K562 (cell line): ENCODE results near the gene KATNB1. TPM values are rescaled to one million over a fixed set of nuclear protein-coding genes. Genes with fewer than 3 reads are reported as not detected.

ENCODE experiments used
- ATF7 ChIP-seq: fragments of 450-650 bp; IDR thresholded peaks from 2 replicates; pipeline ENCODE4 v1.7.1; 2014; ENCODE audit warnings: mild to moderate bottlenecking, moderate library complexity
- DIDO1 ChIP-seq: fragments of 450-650 bp; IDR thresholded peaks from 2 replicates; pipeline ENCODE4 v1.6.1; 2016; ENCODE audit warnings: low read depth, missing biosample characterization, missing genetic modification characterization
- HES1 ChIP-seq: fragments of 450-650 bp; IDR thresholded peaks from 2 replicates; pipeline ENCODE4 v1.6.1; 2016; ENCODE audit warnings: low read depth, mild to moderate bottlenecking, moderate library complexity
- KDM5B ChIP-seq: fragments of 200-600 bp; sonication (generic); IDR thresholded peaks from 2 replicates; pipeline ENCODE4 v1.6.1; 2012; ENCODE audit warnings: low read depth, mild to moderate bottlenecking, moderate library complexity, low read length, control low read depth, inconsistent platforms; ENCODE audit not compliant: insufficient replicate concordance
- PHF8 ChIP-seq: fragments of 200-600 bp; sonication (generic); IDR thresholded peaks from 2 replicates; pipeline ENCODE4 v1.6.1; 2012; ENCODE audit warnings: mixed run types, mild to moderate bottlenecking, inconsistent platforms, low read length, moderate library complexity, borderline replicate concordance
- POLR2A ChIP-seq: fragments of 450-650 bp; conservative IDR thresholded peaks from 2 replicates; pipeline ENCODE4 v1.6.1; 2016
- PPARD ChIP-seq: fragments of 250-450 bp; sonication (Bioruptor Pico); IDR thresholded peaks from 2 replicates; pipeline ENCODE4 v1.8.0; 2022; ENCODE audit warnings: inconsistent platforms, mild to moderate bottlenecking, moderate library complexity
- RAD51 ChIP-seq: fragments of 450-650 bp; IDR thresholded peaks from 2 replicates; pipeline ENCODE4 v1.7.1; 2016; ENCODE audit warnings: low read depth, mild to moderate bottlenecking, borderline replicate concordance
- SREBF1 ChIP-seq: fragments of 150-350 bp; IDR thresholded peaks from 2 replicates; pipeline ENCODE4 v1.6.1; 2014; ENCODE audit warnings: antibody characterized with exemption, low read depth, low read length, borderline replicate concordance
- TOE1 ChIP-seq, 2 experiments: fragments of 450-650 bp in 1 of 2; sonication (generic) in 1 of 2; formaldehyde crosslinking in 1 of 2; IDR thresholded peaks; 2 replicates each; pipeline versions ENCODE4 v1.7.1 to v1.8.0; 2016 to 2022; ENCODE audit warnings: borderline replicate concordance in 2 of 2, mild to moderate bottlenecking in 2 of 2, antibody characterized with exemption in 1 of 2, inconsistent platforms in 1 of 2, low read depth in 1 of 2, missing genetic modification reagents in 1 of 2, moderate library complexity in 1 of 2
- ZC3H11A ChIP-seq: IDR thresholded peaks from 2 replicates; pipeline ENCODE4 v1.6.1; 2012; ENCODE audit warnings: low read depth, low read length, improper control_type of control experiment
- ZNF165 ChIP-seq: fragments of 250-450 bp; sonication (Bioruptor Pico); IDR thresholded peaks from 2 replicates; pipeline ENCODE4 v1.4.0; 2020; ENCODE audit warnings: borderline replicate concordance
- ZNF263 ChIP-seq: sonication (generic); formaldehyde crosslinking; IDR thresholded peaks from 2 replicates; pipeline ENCODE4 v1.8.0; 2022; ENCODE audit warnings: mild to moderate bottlenecking, missing genetic modification reagents, borderline replicate concordance
- ZNF699 ChIP-seq: fragments of 250-450 bp; sonication (Bioruptor Pico); IDR thresholded peaks from 2 replicates; pipeline ENCODE4 v1.8.0; 2021; ENCODE audit warnings: mild to moderate bottlenecking, moderate library complexity; ENCODE audit not compliant: insufficient replicate concordance
- polyA plus RNA-seq, 8 experiments: library from polyadenylated mRNA; depleted of rRNA in 4 of 8; stranded (reverse) in 5 of 8; unstranded in 3 of 8; fragments of >200 nt; fragmentation: Nextera tagmentation in 2 of 8; fragmentation: Illumina TruSeq in 1 of 8; extraction: Ambion mirVana in 2 of 8; extraction: Trizol in 1 of 8; gene quantifications; 2 replicates each; pipeline versions ENCODE4 v1.2.1 to v1.2.3, GENCODE V29; 2011 to 2014; ENCODE audit warnings: inconsistent platforms in 1 of 8, missing spikeins in 1 of 8
- total RNA-seq, 7 experiments: library from RNA; depleted of rRNA in 6 of 7; stranded (reverse); fragments of >200 nt in 6 of 7; fragmentation: Illumina TruSeq in 2 of 7; extraction: Trizol in 2 of 7; gene quantifications; 2 replicates each; pipeline versions ENCODE4 v1.2.1 to v1.2.3, GENCODE V29; 2011 to 2021; ENCODE audit warnings: low replicate concordance in 1 of 7
- TF ChIP-seq, protein P1 (sequence below), 2 experiments: fragments of 450-650 bp in 1 of 2; IDR thresholded peaks; 2 replicates each; pipeline ENCODE4 v1.6.1; 2011 to 2017; ENCODE audit warnings: low read depth in 2 of 2, antibody characterized with exemption in 1 of 2, borderline replicate concordance in 1 of 2, low read length in 1 of 2, mild to moderate bottlenecking in 1 of 2, mixed read lengths in 1 of 2; ENCODE audit not compliant: control insufficient read depth in 1 of 2
- TF ChIP-seq, protein P2 (sequence below), 2 experiments: fragments of 450-650 bp in 1 of 2; sonication (generic) in 1 of 2; formaldehyde crosslinking in 1 of 2; IDR thresholded peaks in 1 of 2; conservative IDR thresholded peaks in 1 of 2; 2 replicates each; pipeline versions ENCODE4 v1.6.1 to v1.8.1; 2016 to 2023; ENCODE audit warnings: mild to moderate bottlenecking in 2 of 2, moderate library complexity in 2 of 2, inconsistent platforms in 1 of 2, missing genetic modification reagents in 1 of 2
- TF ChIP-seq, protein P3 (sequence below): fragments of 450-650 bp; IDR thresholded peaks from 2 replicates; pipeline ENCODE4 v1.7.1; 2018; ENCODE audit warnings: mild to moderate bottlenecking, low read depth; ENCODE audit not compliant: partially characterized antibody

KATNB1 gene
- total and polyA plus RNA-seq, 9 of the 15 experiments (the other 6 are each of a cell fraction or from before 2014, with no cell fraction given), result 1.2 to 52.6 (median 21.9) TPM

GRCh38 chr16:57736419-57737351, 1.1 kb downstream of the KATNB1 start (continued):
- TF ChIP-seq HES1 (no peak), ZNF263 (CRISPR knock-in tag) (peak; percentile 26), ATF7 (peak; percentile 98), KDM5B (no peak), PHF8 (no peak), TOE1 (IDR thresholded peaks at IDR 0.05; ENCODE audit: borderline replicate concordance) (0 out of 2 replicates have a peak, but pooled peaks have one; percentile 8), TOE1 (CRISPR knock-in tag; IDR thresholded peaks at IDR 0.05; ENCODE audit: borderline replicate concordance, low read depth) (no peak), ZNF165 (CRISPR knock-in tag) (no peak), ZC3H11A (no peak), ZNF699 (no peak), DIDO1 (no peak), PPARD (no peak), RAD51 (peak; percentile 51; the same call in 1 of the 2 replicates), SREBF1 (no peak), POLR2A (no peak)
- TF ChIP-seq, protein P1, sequence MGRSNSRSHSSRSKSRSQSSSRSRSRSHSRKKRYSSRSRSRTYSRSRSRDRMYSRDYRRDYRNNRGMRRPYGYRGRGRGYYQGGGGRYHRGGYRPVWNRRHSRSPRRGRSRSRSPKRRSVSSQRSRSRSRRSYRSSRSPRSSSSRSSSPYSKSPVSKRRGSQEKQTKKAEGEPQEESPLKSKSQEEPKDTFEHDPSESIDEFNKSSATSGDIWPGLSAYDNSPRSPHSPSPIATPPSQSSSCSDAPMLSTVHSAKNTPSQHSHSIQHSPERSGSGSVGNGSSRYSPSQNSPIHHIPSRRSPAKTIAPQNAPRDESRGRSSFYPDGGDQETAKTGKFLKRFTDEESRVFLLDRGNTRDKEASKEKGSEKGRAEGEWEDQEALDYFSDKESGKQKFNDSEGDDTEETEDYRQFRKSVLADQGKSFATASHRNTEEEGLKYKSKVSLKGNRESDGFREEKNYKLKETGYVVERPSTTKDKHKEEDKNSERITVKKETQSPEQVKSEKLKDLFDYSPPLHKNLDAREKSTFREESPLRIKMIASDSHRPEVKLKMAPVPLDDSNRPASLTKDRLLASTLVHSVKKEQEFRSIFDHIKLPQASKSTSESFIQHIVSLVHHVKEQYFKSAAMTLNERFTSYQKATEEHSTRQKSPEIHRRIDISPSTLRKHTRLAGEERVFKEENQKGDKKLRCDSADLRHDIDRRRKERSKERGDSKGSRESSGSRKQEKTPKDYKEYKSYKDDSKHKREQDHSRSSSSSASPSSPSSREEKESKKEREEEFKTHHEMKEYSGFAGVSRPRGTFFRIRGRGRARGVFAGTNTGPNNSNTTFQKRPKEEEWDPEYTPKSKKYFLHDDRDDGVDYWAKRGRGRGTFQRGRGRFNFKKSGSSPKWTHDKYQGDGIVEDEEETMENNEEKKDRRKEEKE (IDR thresholded peaks at IDR 0.05; ENCODE audit: borderline replicate concordance in 1 of 2, control insufficient read depth in 1 of 2, low read depth in 2 of 2, low read length in 1 of 2), result no peak
- TF ChIP-seq, protein P2, sequence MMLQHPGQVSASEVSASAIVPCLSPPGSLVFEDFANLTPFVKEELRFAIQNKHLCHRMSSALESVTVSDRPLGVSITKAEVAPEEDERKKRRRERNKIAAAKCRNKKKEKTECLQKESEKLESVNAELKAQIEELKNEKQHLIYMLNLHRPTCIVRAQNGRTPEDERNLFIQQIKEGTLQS (IDR thresholded peaks at IDR 0.05), result peak; percentile 98
- TF ChIP-seq, protein P2 (CRISPR knock-in tag; conservative IDR thresholded peaks at IDR 0.05), result no peak; the same call in 1 of the 2 replicates
- TF ChIP-seq, protein P3, sequence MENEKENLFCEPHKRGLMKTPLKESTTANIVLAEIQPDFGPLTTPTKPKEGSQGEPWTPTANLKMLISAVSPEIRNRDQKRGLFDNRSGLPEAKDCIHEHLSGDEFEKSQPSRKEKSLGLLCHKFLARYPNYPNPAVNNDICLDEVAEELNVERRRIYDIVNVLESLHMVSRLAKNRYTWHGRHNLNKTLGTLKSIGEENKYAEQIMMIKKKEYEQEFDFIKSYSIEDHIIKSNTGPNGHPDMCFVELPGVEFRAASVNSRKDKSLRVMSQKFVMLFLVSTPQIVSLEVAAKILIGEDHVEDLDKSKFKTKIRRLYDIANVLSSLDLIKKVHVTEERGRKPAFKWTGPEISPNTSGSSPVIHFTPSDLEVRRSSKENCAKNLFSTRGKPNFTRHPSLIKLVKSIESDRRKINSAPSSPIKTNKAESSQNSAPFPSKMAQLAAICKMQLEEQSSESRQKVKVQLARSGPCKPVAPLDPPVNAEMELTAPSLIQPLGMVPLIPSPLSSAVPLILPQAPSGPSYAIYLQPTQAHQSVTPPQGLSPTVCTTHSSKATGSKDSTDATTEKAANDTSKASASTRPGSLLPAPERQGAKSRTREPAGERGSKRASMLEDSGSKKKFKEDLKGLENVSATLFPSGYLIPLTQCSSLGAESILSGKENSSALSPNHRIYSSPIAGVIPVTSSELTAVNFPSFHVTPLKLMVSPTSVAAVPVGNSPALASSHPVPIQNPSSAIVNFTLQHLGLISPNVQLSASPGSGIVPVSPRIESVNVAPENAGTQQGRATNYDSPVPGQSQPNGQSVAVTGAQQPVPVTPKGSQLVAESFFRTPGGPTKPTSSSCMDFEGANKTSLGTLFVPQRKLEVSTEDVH, result no peak
